Measurements from ENCODE around the gene AHRR. TPM values are rescaled to one million over a fixed set of nuclear protein-coding genes. Genes with fewer than 3 reads are reported as not detected.
"Not testable (repeated sequence)": the region's sequence is repeated elsewhere in the genome, so short reads cannot be mapped to it uniquely, and the experiment has no call there.

The AHRR gene
- polyA plus RNA-seq, 4 donors, result 2.5 to 3.5 (median 3.0) TPM

DNA sequence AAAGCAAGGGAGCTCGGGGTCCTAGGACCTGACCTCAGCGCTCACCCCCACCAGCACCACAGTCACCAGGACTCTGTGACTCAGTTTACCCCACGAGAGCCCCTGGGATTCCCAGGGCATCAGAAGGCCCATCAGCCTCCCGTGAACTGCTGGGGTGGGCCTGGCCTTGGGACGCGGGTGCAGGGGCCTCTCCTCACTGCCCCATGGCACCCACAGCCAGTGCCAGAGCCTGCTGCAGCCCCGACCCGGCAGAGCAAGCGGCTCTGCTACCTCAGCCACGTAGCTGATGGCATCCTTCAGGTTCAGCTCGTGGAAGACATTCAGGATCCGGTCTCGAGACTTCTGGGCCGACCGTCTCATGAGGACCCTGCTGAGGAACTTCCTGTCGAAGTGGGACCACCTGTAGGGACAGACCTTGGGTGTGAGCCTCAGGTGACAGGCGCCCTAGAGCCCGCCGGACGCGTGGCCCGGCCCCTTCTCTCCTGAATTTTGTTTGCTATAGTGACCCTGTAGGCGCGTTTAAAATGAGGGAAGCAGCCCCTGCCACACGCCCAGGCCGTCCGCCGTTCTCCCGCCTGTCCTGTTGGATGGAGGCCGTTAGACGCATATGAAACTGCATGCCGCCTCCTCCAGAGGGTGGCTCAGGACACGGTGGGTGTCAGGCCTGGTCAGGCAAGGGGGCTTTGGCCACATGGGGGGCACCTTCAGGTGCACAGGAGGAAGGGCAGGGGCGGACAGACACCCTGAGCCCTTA is 158.2 kb downstream of the AHRR start:
- no peak for DNase-seq (ENCODE audit: low read depth in 4 of 4, low spot score in 3 of 4)

DNA sequence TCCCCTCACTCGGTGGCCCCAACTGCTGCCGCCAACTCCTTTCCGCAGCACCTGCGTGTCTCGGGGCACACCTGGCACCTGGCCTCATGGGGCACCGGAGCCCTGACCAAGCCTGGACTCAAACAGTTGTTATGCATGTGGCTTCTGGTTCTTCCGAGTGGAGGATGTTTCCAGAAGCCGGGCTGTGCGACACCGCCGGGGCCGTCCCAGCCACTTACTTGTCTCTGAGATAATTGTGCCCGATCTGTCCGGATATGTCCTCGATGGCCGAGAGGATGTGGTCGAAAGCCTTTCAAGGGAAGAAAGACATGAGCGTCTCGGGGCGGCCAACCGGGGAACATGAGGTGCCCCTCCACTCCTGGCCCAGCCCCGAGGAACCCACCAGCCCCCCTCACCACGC is 159.8 kb downstream of the AHRR start:
- no peak for DNase-seq (ENCODE audit: low read depth in 4 of 4, low spot score in 3 of 4)

DNA sequence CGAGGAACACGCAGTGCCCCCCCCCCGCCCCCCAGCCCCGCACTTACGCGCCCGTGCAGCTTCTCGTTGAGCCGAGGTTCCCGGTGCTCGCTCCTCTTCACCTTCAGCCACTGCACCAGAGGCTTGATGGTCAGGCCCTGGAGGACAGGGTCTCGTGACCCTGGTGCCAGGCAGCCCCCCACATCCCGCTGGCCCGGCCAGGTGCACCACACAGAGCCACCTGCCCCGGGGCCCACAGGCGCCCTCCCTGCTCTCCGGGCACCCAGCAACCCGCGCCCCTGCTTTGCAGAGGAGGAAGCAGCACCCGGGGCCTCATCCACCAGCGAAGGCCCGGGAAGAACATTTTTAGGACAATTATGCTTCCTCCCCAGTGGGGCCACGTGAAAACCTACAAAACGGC is 160.5 kb downstream of the AHRR start:
- no peak for DNase-seq (ENCODE audit: low read depth in 4 of 4, low spot score in 3 of 4)

DNA sequence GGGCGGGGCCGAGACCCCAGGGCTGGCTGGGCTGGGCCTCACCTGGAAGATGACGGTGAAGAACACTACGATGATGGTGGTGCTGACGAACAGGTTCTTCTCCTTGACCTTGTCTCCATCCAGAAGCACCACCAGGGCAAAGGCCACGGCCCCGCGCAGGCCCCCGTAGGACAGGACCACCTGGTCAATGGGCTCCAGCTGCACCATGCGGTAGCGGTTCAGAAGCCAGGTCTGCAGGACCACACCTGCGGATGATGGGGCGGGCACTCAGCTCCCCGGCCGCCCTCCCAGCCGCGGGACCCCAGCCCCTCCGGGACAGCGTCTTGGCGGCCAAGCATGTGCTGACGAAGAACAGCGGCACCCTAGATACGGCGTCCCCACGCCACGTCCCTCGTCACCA is 161.0 kb downstream of the AHRR start:
- DNase-seq (ENCODE audit: low read depth in 4 of 4, low spot score in 3 of 4), result no peak

DNA sequence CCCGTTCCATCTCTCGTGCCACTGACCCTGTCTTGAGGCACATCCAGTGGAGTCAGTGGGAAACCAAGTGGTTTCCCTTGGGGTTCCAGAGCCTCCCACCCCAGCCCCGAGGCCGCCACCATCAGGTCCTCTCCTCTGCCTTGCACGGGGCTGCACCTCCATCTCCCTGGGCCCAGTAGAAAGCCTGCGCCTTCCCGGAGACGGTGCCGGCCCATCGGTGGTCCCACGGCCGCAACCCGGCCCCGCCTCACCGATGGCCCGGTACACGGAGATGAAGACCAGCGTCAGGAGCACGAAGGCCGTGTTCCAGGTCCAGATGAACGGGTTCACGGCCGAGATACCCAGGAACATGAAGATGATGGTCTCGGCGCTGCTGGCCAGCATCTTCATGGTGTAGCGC is 161.5 kb downstream of the AHRR start:
- DNase-seq (ENCODE audit: low read depth in 4 of 4, low spot score in 3 of 4), result no peak

DNA sequence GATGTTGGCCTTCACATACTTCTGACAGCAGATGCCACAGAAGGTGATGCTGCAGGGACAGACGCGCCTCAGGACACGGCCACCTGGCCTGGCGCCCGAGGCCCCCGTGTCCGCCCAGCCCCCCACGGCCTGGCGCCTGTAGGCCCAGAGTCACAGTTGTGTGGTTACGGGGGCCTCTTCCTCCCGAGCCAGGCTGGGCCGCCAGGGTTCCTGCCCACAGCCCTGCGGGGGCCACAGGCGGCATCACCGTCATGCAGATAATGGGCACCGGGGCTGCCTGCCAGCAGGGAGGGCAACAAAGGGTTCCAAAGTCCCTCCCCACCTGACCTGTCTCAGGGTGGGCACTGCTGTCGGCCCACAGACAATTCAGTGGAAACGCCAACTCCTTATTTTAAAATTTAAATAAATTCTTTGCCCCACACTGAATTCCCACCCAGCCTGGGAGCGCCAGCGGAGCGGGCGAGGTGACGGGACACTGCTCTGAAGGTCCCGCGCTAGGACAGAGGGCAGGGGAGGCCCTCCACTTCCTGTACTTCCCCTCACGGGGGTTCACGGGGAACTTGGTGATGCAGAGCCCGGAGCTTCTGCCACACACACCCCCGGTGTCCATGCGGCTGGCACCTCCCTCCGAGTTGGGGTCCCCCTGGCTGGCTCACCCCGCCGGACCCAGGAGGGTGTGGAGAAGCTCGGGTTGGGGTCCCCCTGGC is 162.1 kb downstream of the AHRR start:
- no peak for DNase-seq (ENCODE audit: low read depth in 4 of 4, low spot score in 3 of 4)

DNA sequence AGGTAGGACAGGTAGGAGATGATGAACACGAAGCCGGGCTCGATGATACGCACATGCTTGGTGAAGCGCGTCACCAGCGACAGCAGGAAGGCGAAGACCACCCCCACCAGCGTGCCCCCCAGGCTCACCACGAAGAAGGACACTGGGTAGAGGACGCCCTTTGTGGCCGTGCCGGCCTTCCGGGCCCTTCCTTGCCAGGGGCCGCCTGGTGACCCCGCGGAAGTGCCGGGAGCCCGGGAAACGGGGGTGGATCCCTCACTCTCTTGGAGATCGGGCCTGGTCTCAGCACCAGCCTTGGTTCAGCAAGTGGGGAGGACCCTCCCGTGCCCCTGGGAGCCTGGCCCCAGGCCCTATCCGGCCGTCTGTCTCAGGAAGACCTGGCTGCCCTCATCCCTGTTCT is 163.0 kb downstream of the AHRR start:
- no peak for DNase-seq (ENCODE audit: low read depth in 4 of 4, low spot score in 3 of 4)

DNA sequence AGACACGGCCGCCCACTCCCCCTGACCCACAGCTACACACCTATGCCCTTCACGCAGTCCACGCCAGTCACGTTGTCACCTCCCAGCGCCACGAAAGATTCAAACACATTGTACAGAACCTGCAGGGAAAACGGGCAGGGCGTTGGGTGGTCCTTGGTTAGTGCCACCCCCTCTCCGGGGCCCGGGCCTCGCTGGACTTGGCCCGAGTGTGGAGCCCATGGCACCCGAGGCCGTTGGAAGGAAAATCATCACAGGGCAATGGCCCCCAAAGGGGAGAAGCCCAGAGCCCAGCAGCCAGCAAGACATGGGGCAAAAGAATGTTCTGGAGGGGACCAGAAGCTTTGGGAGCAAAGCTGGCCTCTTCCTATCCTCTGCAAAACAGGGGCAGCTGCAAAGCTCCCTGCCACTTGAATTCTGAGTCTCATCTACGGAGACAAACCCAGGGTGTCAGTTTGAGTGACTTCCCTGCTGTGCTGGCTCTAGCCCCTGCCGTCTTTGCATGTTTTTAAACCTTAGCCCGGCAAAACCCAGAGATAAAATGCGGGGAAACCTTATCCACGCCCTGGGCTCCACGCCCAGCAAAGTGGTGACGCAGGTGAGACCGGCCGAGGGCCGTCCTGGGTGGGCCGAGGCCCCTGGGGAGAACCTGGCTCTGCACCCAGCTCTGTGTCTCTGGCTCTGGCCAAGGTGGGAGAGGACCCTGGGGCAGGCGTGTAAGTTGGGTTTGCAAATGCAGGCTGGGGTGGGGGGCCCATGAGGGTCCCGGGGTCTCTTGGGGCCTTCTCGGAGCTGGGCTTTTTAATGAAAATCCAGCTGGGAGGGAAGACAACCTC is 163.8 kb downstream of the AHRR start:
- DNase-seq (ENCODE audit: low read depth in 4 of 4, low spot score in 3 of 4), result no peak

DNA sequence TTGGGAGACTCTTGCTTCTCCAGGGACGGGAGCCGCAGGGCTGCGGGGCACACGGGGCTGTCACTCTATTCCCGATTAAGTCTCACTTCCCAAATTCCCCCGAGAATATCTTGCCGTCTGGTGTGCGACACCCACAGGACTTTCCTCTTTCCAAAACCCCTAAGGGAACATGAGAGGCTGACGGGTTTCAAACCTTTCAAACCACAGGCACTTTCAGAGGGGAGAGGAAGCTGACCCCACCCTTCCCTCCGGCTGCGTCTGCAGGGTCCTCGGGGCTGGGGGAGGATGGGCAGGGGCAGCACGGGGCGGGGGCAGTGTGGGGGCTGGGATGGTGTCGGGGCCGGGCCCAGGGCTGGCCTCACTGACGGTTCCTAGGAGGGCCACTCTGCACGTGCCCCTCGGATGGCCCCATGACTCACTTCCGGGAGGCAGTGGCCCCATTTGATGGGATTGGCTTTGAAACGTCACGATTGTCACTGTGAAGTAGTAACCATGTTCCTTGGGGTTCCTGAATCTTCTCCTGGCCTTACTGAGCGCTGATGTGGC is 164.5 kb downstream of the AHRR start:
- no peak for DNase-seq (ENCODE audit: low read depth in 4 of 4, low spot score in 3 of 4)

DNA sequence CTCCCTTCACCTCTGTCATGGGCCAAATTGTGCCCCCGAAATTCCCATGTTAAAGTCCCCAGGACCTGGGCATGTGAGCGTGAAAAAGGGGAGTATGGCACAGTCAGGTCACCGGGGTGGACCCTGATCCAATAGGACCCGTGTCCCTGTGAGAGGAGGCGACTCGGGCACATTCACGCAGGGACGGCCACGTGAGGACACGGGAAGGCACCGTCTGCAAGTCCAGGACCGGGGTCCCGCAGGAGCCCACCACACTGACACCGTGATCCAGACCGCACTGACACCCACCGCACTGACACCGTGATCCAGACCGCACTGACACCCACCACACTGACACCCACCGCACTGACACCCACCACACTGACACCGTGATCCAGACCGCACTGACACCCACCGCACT is 165.1 kb downstream of the AHRR start:
- DNase-seq (ENCODE audit: low read depth in 4 of 4, low spot score in 3 of 4), result not testable (repeated sequence)

Other genes with a start within 250 kb of the AHRR start
- gene PLEKHG4B, start 229.5 kb upstream of the AHRR start, polyA plus RNA-seq (ENCODE audit: insufficient read length in 4 of 4), result 10 to 100 TPM in 2 of 4 donors, 1 to 10 TPM in 2; 8.2 to 17.1 (median 9.5) TPM
- not detected for gene LRRC14B, start 130.2 kb upstream of the AHRR start, polyA plus RNA-seq (ENCODE audit: insufficient read length in 4 of 4)
- gene CCDC127, start 103.6 kb upstream of the AHRR start, polyA plus RNA-seq (ENCODE audit: insufficient read length in 4 of 4), result 10 to 100 TPM; 12.1 to 17.4 (median 14.0) TPM
- gene SDHA, start 103.4 kb upstream of the AHRR start, polyA plus RNA-seq (ENCODE audit: insufficient read length in 4 of 4), result 100 to 1,000 TPM in 3 of 4 donors, 10 to 100 TPM in 1; 75.7 to 151 (median 136) TPM
- 100 to 1,000 TPM; 118 to 148 (median 128) TPM for gene PDCD6, start 50.1 kb upstream of the AHRR start, polyA plus RNA-seq (ENCODE audit: insufficient read length in 4 of 4)
- 10 to 100 TPM; 41.9 to 76.2 (median 52.6) TPM for gene EXOC3, start 121.5 kb downstream of the AHRR start, polyA plus RNA-seq (ENCODE audit: insufficient read length in 4 of 4)
- gene SLC9A3, start 202.7 kb downstream of the AHRR start, polyA plus RNA-seq (ENCODE audit: insufficient read length in 4 of 4), result 10 to 100 TPM in 3 of 4 donors, 1 to 10 TPM in 1; 2.6 to 49.7 (median 43.6) TPM

Measured in left renal pelvis (tissue), 4 donors.